Parathyroid adenoma (tissue), 2 donors: ENCODE measurements around the gene KRTAP1-3.
"Not testable (repeated sequence)": the region's sequence is repeated elsewhere in the genome, so short reads cannot be mapped to it uniquely, and the experiment has no call there.

ENCODE experiments used
- H2AFZ ChIP-seq: fragments of 300-600 bp; sonication (generic); one replicate; pipeline ENCODE4 v1.7.0; 2017; ENCODE audit warnings: antibody characterized with exemption, mild to moderate bottlenecking
- H3K27ac ChIP-seq: fragments of 300-600 bp; sonication (generic); one replicate; pipeline ENCODE4 v1.7.0; 2017
- H3K27me3 ChIP-seq: fragments of 300-600 bp; sonication (generic); one replicate; pipeline ENCODE4 v1.7.0; 2017; ENCODE audit warnings: low read length; ENCODE audit not compliant: control insufficient read depth, insufficient read depth
- H3K36me3 ChIP-seq: fragments of 300-600 bp; sonication (generic); one replicate; pipeline ENCODE4 v1.7.0; 2017; ENCODE audit warnings: low read length; ENCODE audit not compliant: control insufficient read depth, insufficient read depth
- H3K4me1 ChIP-seq: fragments of 300-600 bp; sonication (generic); one replicate; pipeline ENCODE4 v1.7.0; 2017; ENCODE audit warnings: control low read depth
- H3K4me2 ChIP-seq: fragments of 300-600 bp; sonication (generic); one replicate; pipeline ENCODE4 v1.7.0; 2017; ENCODE audit warnings: low read length
- H3K4me3 ChIP-seq: fragments of 300-600 bp; sonication (generic); one replicate; pipeline ENCODE4 v1.7.0; 2017; ENCODE audit warnings: low read depth, low read length
- H3K79me2 ChIP-seq: fragments of 300-600 bp; sonication (generic); one replicate; pipeline ENCODE4 v1.7.0; 2017; ENCODE audit warnings: control low read depth
- H3K9ac ChIP-seq: fragments of 300-600 bp; sonication (generic); one replicate; pipeline ENCODE4 v1.7.0; 2017; ENCODE audit warnings: mild to moderate bottlenecking
- H3K9me3 ChIP-seq: fragments of 300-600 bp; sonication (generic); one replicate; pipeline ENCODE4 v1.7.0; 2017; ENCODE audit warnings: low read length; ENCODE audit not compliant: control insufficient read depth
- TF ChIP-seq, protein P1 (sequence below): fragments of 300-600 bp; sonication (generic); IDR thresholded peaks from one replicate; pipeline ENCODE4 v1.7.0; 2017; ENCODE audit warnings: antibody characterized with exemption, mild to moderate bottlenecking
- donor health status: primary hyperparathyroidism.

KRTAP1-3 gene

DNA sequence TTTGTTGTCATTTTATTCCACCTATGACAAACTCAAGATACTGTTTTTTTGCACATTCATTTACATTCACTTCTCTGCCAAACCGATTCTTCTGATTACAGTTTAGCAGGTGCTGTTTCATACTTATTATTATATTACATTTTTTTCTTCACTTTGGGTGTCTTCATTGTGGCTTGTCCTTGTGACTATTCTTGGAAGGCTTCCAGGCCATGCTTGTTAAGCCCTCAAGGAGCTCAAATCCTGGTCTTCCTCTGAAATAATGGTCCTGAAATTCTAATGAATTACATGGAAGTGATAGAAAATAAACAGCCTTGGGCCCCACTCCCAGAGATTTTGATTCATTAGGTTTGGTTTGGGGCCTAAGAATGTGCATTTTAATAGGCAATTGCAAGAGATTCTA lies 29.6 kb upstream of the KRTAP1-3 start:
- H3K9ac ChIP-seq: no peak overlapping the region
- H3K36me3 ChIP-seq: no peaks in the 10 kb centered on the region
- TF ChIP-seq, protein P1, sequence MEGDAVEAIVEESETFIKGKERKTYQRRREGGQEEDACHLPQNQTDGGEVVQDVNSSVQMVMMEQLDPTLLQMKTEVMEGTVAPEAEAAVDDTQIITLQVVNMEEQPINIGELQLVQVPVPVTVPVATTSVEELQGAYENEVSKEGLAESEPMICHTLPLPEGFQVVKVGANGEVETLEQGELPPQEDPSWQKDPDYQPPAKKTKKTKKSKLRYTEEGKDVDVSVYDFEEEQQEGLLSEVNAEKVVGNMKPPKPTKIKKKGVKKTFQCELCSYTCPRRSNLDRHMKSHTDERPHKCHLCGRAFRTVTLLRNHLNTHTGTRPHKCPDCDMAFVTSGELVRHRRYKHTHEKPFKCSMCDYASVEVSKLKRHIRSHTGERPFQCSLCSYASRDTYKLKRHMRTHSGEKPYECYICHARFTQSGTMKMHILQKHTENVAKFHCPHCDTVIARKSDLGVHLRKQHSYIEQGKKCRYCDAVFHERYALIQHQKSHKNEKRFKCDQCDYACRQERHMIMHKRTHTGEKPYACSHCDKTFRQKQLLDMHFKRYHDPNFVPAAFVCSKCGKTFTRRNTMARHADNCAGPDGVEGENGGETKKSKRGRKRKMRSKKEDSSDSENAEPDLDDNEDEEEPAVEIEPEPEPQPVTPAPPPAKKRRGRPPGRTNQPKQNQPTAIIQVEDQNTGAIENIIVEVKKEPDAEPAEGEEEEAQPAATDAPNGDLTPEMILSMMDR: no peak
- H3K9me3 ChIP-seq: no peaks in the 10 kb centered on the region
- H3K27me3 ChIP-seq: no peaks in the 10 kb centered on the region
- H3K4me2 ChIP-seq: no peak overlapping the region
- no peak overlapping the region for H2AFZ ChIP-seq
- H3K4me1 ChIP-seq: no peaks in the 10 kb centered on the region
- H3K4me3 ChIP-seq: no peak overlapping the region
- no peaks in the 10 kb centered on the region for H3K79me2 ChIP-seq
- H3K27ac ChIP-seq: no peak overlapping the region

DNA sequence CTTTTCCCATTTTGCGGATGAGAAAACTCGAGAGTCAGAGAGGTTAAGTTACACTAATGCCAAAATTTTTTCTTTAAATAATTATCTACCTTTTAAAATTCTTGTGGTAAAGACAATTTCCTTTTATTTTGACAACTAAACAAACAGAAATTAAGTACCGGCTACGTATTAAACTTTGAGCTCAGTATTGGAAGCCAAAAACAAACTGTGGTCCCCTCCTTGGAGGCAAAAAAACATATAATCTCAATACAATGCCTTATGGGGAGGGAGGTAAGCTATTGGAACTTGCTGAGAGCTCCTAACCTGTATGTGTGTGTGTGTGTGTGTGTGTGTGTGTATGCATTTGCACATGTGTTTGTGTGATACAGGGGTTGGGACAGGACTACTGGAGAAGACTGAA lies 28.8 kb upstream of the KRTAP1-3 start:
- no peak overlapping the region for H3K4me3 ChIP-seq
- H3K9ac ChIP-seq: no peak overlapping the region
- no peak overlapping the region for H3K4me2 ChIP-seq
- TF ChIP-seq, protein P1: no peak
- no peak overlapping the region for H2AFZ ChIP-seq
- no peak overlapping the region for H3K27ac ChIP-seq
- no peaks in the 10 kb centered on the region for H3K27me3 ChIP-seq
- H3K36me3 ChIP-seq: no peaks in the 10 kb centered on the region
- no peaks in the 10 kb centered on the region for H3K9me3 ChIP-seq
- no peaks in the 10 kb centered on the region for H3K4me1 ChIP-seq
- H3K79me2 ChIP-seq: no peaks in the 10 kb centered on the region

DNA sequence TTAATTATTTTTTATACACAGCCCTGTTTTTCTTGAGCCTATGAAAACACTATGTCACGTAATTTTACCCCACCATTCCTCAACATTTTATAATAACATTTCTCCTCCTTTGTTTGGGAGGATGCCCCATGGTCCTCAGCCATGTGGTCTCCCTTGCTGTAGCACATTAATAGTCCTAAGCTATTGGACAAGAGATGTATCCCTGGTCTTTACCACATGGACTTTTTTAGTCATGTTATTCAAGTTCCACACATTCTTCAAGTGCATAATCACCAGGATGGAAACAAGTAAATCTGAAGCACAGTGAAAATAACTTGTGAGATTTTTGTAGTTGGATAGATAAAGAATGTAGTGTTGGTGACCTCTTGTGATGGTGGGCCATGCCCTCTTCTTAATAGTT lies 27.3 kb upstream of the KRTAP1-3 start:
- no peaks in the 10 kb centered on the region for H3K4me1 ChIP-seq
- no peak overlapping the region for H3K9ac ChIP-seq
- no peaks in the 10 kb centered on the region for H3K9me3 ChIP-seq
- TF ChIP-seq, protein P1: no peak
- no peaks in the 10 kb centered on the region for H3K79me2 ChIP-seq
- H3K36me3 ChIP-seq: no peaks in the 10 kb centered on the region
- H3K27ac ChIP-seq: no peak overlapping the region
- no peak overlapping the region for H2AFZ ChIP-seq
- H3K4me2 ChIP-seq: no peak overlapping the region
- H3K4me3 ChIP-seq: no peak overlapping the region
- H3K27me3 ChIP-seq: no peaks in the 10 kb centered on the region

DNA sequence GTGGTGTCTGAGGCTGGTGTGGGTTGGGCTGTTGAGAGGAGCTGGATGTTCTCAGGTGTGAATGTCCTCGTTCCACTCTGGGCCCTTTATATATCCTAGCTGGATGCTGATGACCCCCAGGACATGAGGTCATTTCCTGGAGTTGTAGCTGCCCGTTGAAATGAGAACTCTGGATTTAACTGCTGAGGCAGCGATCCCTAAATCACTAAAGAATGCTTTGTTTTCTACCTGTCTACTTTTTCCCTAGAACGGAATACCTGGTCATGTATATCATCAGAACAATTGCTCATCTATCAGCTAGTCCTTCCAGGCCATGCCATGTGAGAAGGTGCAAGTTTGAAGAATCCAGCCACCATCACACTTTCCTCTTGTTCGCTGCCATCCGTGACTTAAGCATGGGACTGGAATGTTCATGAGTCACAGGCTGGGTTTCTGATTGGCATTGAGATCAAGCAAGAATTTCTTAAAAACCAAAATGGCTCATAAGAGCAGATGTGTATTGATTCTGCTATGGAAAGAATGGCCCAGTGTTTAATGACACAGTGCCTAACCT lies 25.5 kb upstream of the KRTAP1-3 start, which contains the start of gene KRTAP2-3:
Gene KRTAP2-3, minus strand, starts transcription at position 63 of the 553 bp plus-strand sequence. CDS start 64 bp downstream, outside the sequence.
- no peak within 1 kb of the TSS for H3K9ac ChIP-seq
- no peak within 1 kb of the TSS for H3K27ac ChIP-seq
- no peaks in the 10 kb centered on the region for H3K79me2 ChIP-seq

DNA sequence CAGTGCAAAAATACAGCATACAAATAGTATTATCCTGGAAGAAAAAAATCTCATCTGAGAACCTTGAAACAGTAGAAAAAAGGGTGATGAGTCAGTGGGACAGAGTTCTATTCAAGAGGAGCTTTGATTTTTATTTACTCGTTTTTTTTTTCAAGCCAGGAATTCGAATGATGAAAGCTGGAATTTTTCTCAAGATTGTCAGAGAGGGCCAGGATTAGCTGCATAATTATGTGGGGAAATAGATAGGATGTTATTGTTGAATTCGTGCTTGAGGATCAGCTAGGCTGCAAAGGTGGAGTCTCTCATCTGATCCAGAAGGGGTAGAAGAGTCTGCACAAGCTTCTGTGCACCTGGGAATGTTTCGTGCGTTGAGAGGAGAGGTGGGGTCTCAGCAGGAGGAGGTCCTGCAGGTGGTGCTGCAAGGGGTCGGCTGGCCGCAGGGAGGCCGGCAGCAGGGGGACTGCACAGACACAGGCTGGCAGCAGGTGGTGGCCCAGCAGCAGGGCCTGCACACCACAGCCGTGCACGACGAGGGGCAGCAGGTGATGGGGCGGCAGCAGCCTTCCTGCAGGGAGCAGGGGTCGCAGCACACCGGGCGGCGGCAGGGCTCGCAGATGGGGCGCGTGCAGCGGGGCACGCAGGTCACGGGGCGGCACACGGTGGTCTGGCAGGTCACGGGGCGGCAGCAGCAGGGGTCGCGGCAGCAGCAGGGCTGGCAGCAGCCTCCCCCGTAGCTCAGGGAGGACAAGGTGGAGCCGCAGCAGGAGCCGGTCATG lies 24.8 kb upstream of the KRTAP1-3 start:
- not testable (repeated sequence) for H3K79me2 ChIP-seq, H3K4me2 ChIP-seq, H3K9ac ChIP-seq, H3K27me3 ChIP-seq, H3K4me1 ChIP-seq, H3K27ac ChIP-seq, H2AFZ ChIP-seq, H3K36me3 ChIP-seq, H3K4me3 ChIP-seq, H3K9me3 ChIP-seq

More for the DNA sequence above, 25.5 kb upstream of the KRTAP1-3 start, which contains the start of gene KRTAP2-3:
- Histone ChIP-seq H3K4me1 (no peaks in the 10 kb centered on the region), H3K4me3 (no peak within 1 kb of the TSS), H3K4me2 (no peak within 1 kb of the TSS), H3K36me3 (no peaks in the 10 kb centered on the region), H3K27me3 (no peaks in the 10 kb centered on the region), H3K9me3 (no peaks in the 10 kb centered on the region), H2AFZ (no peak within 1 kb of the TSS)
- TF ChIP-seq, protein P1: no peak
